GM18526 (cell line): ENCODE measurements around the gene ZFYVE28.

ENCODE experiments used
- POLR2A ChIP-seq: IDR thresholded peaks from 3 replicates; pipeline ENCODE4 v1.6.1; 2011; ENCODE audit not compliant: insufficient read length; ENCODE audit errors: extremely low read depth

Gene ZFYVE28

DNA sequence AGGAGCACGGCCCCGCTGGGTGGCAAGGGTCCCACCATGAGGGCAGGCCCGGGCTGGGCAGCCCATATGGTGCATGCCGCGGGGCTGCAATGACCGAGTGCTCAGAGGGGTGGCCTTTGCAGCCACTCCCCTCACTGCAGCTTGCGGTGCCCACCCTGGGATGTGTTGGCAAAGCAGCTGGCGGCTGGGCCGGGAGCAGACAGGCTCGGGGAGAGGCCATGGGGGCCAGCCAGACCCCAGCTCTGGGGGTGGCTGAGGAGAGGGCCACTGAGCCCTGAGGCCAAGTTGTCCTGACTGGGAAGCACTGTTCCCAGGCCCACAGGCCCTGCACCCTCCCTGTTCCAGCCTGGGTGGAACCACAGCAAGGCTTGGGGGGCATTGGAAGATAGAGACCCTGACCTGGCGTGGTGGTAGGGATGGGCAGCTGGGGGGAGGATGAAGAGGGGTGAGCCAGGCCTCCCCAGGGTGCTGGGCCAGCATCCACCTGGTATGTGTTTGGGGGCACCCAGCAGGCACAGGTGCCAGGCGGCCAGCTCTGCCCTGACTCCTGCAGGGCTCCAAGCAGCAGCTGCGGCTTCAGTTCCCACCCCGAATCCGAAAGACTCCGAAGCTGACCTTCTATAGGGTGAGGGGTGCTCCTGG lies 32.1 kb upstream of the ZFYVE28 start:
- no peak for TF ChIP-seq POLR2A

DNA sequence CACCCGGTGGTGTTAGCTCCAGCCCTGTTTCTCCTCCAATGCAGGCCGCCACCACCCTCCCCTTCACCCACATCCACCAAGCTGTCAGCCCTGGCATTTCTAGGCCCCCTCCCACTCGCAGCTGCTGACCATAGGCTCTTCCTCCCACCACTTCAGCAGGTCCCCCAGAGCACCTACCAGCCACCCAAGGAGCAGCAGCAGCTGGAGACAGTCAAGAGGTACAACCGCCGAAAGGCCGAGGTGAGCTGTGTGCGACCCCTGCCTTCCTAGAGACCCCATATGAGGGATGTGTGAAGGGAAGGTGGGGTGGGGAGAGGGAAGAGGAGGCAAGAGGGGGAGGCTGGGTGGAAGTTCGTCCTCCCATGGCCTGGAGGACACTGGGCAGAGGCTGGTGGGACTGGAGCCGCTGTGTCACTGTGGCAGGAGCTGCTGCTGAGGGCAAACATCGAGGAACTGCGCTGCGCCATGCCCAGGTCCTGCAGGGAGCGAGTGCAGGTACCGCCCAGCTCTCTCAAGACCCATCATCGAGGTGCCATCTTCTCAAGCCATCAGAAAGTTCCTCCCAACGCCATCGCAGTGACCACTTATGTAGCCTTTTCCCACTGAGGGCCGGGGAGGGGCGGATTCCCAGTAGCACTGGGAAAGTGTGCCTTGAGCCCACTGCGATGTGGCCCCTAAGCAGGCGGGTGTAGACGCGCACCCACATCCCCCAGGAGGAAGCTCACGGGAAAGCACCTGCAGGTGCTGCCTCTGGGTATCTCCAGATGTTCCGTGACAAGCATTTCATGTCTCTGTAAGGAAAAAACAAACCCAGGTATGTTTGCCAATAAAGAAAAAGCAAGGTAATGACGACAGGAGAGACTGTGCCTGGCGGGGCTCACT lies 31.3 kb upstream of the ZFYVE28 start:
- no peak for TF ChIP-seq POLR2A

GRCh38 chr4:2449051-2449450 lies 30.6 kb upstream of the ZFYVE28 start:
- no peak for TF ChIP-seq POLR2A

DNA sequence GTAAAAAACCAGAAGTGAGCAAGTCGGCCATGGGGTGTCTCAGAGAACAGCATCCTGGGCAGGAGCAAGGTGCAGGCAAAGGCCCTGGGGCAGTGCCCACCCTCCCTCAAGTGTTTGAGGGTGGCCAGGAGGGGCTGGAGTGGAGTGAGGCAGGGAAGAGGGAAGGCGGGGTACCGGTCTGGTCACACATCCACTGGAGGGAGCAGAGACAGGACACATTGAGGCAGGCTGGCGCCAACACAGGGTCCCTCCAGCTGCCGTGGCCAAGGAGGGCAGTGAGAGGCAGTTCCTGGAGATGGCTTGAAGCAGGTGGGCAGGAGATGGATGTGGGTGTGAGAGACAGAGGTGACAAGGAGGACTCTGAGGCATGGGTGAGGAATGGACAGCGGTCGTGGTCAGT lies 30.1 kb upstream of the ZFYVE28 start:
- TF ChIP-seq POLR2A: no peak

- no peak for TF ChIP-seq POLR2A
These were observed 28.5 kb upstream of the ZFYVE28 start for GRCh38 chr4:2446656-2447564.

GRCh38 chr4:2445571-2445970 lies 27.1 kb upstream of the ZFYVE28 start:
- no peak for TF ChIP-seq POLR2A

- TF ChIP-seq POLR2A: no peak
These were observed 26.7 kb upstream of the ZFYVE28 start for GRCh38 chr4:2445130-2445529.

GRCh38 chr4:2443956-2444740 lies 25.7 kb upstream of the ZFYVE28 start:
- no peak for TF ChIP-seq POLR2A

GRCh38 chr4:2443061-2443730 lies 24.8 kb upstream of the ZFYVE28 start:
- TF ChIP-seq POLR2A: no peak

- TF ChIP-seq POLR2A: no peak
These were observed 23.9 kb upstream of the ZFYVE28 start for GRCh38 chr4:2442175-2442993.

- no peak for TF ChIP-seq POLR2A
These were observed 23.1 kb upstream of the ZFYVE28 start for GRCh38 chr4:2441393-2442174.

- TF ChIP-seq POLR2A: no peak
These were observed 20.6 kb upstream of the ZFYVE28 start for GRCh38 chr4:2438822-2439718.
